Right renal pelvis (tissue), 4 donors: ENCODE data around the gene FAM53A. TPM values are rescaled to one million over a fixed set of nuclear protein-coding genes. Genes with fewer than 3 reads are reported as not detected.
A peak's percentile ranks its signal among the peaks of the same experiment; 100 is the strongest.
"Not testable (repeated sequence)": the region's sequence is repeated elsewhere in the genome, so short reads cannot be mapped to it uniquely, and the experiment has no call there.

ENCODE experiments used
- DNase-seq, 4 donors: peaks; one replicate each; pipeline ENCODE4 v3.0.0-alpha.2; 2013; ENCODE audit warnings: low read depth in 4 of 4, low spot score in 3 of 4, missing footprints in 1 of 4
- polyA plus RNA-seq, 4 donors: library from polyadenylated mRNA; unstranded; fragments of 120-200 nt; gene quantifications; one replicate each; pipeline ENCODE4 v1.2.1, GENCODE V29; 2013; ENCODE audit not compliant: insufficient read length in 4 of 4

FAM53A gene
- polyA plus RNA-seq, 4 donors = 1.6 to 3.6 (median 2.0) TPM

DNA sequence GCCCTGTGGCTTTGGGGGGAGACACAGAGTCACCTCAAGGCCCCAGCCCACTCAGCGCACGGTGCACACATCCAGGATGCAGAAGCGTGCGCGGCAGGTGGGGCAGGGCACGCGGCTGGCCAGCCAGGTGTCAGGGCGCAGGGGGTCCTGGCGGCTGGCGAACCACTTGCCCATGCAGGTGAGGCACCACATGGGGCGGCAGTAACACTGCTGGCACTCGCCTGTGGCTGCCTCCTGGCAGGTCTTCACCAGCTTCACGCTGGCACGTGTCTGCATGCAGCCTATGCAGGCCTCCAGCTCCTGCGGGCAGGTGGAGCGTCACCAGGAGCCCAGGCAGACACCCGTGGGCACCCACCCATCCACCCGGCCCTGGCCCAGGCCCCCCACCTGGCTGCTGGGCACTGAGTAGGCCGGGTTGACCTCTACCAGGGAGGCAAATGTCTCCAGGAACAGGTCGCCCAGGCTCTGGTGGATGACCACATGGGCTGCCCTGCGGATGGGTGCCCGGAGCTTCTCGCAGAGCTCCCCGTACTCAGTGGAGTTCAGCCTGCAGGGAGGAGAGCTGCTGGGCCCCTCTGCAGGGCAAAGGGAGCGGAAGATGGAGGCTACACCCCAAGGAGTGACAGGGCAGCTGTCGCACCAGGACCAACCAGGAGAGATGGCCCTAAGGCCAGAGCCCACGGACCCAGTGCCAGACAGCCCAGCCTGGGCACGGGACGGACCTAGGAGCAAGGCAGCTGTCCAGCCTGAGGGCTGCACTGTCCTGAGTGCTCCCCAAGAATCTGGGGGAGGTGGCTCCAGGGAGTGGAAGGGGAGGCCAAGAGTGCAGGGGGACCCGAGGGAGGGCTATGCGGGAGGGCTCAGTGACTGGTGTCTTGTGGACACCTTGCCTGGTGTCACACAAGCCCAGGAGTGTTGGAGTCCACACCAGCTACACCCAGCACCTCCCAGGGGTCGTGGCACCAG lies 33.3 kb upstream of the FAM53A start:
- DNase-seq = no peak

GRCh38 chr4:1716065-1716945 lies 32.2 kb upstream of the FAM53A start:
- DNase-seq = no peak

DNA sequence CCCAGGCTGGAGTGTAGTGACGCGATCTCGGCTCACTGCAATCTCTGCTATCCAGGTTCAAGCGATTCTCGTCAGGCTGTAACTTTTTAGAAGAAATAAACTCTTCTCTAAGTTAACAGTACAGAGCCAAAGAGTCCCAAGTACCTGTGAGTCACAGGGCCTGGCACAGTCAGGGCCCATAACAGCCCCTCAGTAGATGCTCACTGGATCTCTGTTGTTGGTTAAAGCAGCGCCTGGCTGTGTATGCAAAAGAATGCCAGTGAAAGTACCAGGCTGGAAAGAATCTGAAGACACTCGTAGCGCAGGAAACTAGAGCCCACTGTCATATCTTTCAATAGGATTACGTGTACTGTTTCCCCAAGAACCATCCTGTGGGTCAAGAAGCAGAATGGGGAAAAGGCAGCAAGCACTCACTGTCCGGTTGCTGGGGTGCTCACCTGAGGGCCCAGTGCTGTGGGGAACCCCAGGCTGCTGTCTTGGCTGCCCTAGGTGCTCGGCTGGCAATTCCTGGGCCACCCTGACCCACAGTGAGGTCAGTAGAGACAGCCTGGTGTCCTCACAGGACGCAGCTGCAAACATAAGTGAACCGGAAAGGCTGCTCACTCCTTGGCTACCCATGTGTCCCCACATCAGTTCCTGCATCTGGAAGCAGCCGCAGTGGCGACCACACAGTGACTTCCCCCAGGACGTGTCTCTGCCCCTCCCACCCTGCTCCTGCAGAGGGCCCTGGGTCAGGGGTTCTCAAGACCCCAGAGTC lies 31.1 kb upstream of the FAM53A start:
- no peak for DNase-seq

DNA sequence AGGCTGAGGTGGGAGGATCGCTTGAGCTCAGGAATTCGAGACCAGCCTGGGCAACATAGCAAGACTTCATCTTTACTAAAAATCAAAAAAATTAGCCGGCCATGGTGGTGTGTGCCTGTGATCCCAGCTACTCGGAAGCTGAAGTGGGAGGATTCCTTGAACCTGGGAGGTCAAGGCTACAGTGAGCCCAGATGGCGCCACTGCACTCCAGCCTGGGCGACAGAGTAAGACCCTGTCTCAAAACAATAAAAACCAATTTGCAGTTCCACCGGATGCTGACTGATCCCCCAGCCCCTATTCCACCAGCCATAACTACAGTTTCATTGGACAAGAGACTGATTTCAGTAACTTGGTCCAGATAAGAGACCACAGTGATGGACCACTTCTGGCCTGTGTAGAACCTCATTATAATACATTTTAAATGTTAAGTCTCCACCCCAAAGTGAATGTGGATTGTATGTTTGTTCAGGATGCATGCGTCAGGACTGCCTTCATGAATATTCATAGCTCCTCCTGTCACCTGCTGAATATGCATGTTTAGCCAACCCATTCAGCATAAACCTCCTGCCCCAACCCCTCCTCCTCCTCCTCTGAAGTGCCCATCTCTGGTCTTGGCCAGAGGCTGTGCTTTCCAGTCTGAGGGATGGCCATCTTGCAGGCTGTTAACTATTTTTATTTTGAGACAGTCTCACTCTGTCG lies 30.3 kb upstream of the FAM53A start:
- DNase-seq = no peak

DNA sequence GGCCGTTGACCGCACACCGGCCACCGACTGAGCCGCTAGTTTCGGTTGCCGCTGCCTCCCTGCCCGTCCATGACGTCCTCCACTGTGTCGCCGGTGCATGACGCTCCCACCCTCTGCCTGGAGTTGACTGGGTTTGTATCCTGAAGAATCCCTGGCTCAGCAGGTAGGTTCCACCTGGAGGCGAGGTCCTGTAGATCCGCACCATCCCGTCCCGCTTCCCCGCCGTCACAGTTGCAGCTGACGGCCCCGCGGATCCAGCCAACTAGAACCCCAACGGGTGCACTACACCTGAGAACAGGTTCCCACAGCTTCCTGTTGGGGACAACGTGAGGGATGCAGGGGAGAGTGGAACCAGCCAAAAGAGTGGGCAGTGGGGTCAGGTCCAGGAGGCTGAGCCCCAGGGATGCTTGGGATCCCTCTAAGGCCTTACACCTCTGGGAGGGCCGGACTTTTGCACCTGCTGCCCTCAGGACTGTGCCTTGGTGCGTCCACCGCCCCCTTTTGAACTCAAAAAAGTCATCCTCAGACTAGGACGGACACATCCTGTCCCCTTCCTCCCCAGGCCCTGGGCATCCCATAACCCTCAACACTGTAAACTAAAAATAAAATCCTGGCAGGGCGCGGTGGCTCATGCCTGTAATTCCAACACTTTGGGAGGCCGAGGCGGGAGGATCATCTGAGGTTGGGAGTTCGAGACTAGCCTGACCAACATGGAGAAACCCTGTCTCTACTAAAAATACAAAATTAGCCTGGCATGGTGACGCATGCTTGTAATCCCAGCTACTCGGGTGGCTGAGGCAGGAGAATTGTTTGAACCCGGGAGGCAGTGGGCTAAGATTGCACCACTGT lies 29.1 kb upstream of the FAM53A start:
- no peak for DNase-seq

DNA sequence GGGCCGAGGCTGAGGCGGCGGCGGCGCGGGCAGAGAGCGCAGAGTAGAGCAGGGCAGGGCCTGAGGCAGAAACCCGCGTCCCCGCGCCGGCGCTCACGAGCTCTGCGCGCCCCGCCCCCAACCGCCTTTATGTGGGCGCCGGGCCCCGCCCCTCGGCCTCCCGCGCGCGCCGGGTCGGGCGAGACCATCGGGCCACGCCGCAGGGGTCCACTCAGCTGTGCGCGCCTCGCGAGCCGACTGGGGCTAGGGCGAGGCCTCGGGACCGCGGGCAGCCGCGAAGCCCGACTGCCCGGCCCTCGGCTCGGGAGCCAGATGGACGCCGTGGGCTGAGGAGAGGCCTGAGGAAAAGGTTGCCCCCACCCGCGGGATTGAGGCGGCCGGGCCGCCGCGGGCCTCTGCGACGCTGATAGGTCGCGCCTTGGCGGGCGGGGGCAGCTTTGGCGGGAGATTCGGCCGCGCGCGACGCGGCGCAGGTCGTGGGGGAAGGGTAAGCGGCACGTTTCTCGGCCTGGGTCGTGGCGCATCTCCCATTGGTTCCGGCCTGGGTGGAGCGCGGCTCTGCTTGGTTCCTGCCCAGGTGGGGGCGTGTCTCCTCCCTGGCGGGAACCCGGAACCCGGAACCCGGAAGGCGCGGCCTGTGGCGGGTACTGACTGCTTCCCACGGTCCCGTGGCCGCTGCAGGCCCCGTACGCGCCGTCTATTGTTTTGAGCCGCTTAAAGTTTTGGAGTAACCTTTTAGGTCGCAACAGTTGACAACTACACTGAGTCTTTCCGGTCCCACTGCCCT lies 28.3 kb upstream of the FAM53A start, which contains the start of gene SLBP:
Gene SLBP, minus strand, starts transcription at position 104 of the 787 bp plus-strand sequence. CDS start 131 bp downstream, outside the sequence.
- peak; percentile 79 to 86 (median 82) for DNase-seq

- DNase-seq = no peak
Observed at GRCh38 chr4:1711571-1712215, 27.6 kb upstream of the FAM53A start.

DNA sequence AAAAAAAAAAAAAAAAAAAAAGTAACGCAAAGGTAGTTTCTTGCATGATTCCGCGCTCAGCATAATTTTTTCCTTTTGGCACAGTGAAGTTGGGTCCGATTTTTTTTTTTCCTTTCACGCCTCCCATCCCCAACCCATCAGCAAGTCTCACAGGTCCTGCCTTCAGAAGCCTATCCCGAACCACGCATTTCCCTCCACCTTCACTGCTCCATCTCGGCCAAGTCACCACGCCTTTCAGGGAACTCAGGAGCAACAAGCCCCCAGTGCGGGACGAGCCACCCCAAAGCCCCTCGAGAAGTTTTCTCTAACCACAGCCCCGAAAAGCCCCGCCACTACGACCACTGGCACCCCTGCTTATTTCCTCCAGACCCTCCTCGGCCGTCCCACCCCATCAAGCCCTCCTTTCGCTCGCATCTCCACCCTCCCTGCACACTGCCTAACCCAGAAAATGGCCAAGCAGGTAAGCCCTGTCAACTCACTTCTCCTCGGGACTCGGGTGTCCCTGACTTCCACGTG lies 27.0 kb upstream of the FAM53A start:
- DNase-seq = no peak

- no peak for DNase-seq
Observed at GRCh38 chr4:1708581-1708980, 24.5 kb upstream of the FAM53A start.

DNA sequence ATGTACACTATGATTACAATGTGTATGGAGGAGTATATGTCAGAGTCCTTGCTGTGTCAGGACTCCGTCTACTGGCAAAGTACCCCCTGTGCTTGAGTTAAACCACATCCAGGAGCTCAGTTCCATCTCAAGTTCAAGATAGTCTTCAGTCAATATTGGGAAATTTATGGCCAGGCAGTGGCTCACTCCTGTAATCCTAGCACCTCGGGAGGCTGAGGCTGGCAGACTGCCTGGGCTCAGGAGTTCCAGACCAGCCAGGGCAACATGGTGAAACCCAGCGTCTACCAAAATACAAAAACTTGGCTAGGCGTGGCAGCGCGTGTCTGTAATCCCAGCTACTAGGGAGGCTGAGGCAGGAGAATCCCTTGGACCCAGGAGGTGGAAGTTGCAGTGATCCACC lies 22.2 kb upstream of the FAM53A start:
- DNase-seq = no peak

DNA sequence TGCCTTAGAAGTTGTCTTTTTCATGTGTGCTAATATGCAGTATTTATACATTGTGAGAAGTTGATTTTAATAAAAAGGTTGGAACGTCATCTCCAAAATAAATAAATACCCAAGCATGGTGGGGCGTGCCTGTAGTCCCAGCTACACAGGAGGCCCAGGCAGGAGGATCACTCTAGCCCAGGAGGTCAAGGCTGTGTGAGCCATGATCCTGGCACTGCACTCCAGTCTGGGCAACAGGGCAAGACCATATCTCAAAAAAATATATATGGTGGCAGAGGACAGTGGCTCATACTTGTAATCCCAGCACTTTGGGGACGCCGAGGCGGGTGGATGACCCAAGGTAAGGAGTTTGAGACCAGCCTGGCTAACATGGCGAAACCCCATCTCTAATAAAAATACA lies 21.6 kb upstream of the FAM53A start:
- no peak for DNase-seq

GRCh38 chr4:1703867-1704266 lies 19.8 kb upstream of the FAM53A start:
- DNase-seq = no peak

GRCh38 chr4:1701671-1702070 lies 17.6 kb upstream of the FAM53A start:
- not testable (repeated sequence) for DNase-seq

- DNase-seq = no peak
Observed at GRCh38 chr4:1695913-1696312, 11.8 kb upstream of the FAM53A start.

DNA sequence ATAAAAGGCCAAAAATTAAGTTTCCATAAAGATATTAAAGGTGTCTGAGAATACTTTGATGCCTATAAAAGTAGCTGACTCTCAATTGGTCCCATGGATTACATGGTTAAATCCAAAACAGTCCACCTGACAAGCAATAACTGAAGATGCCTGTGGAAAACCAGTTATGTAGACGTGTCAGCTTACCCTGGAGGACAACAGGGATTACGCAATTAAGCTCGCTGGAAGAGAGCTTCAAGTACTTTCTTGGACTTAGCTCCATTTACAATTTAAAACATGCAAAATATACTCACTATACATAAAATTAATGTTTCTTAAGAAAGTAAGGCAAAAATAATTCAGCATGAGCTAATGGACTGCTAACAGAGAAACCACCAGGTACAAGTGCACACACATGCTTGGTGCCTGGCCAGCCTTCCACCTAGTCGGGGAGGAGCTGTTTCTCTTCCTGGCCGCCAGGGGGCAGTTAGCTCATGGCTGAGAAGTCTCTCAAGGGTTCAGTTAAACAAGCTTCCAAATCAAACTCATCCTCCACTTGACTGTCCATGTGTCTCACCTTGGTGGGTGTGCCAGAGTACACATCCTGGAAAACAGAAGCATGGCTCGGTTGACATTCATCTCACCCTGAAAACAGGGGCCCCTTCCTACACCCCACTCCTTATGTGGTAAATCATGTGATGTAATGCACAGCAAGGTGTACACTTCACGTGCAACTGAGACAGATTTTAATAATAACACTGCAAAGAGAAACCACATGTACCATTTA lies 9.2 kb upstream of the FAM53A start:
- peak in 1 of 4 donors; percentile 59 for DNase-seq

- no peak for DNase-seq
Observed at GRCh38 chr4:1691737-1692373, 7.7 kb upstream of the FAM53A start.
